NCI-H460 (cell line): ENCODE results near the gene RFX4. TPM values are rescaled to one million over a fixed set of nuclear protein-coding genes. Genes with fewer than 3 reads are reported as not detected.
"Not testable (repeated sequence)": the region's sequence is repeated elsewhere in the genome, so short reads cannot be mapped to it uniquely, and the experiment has no call there.

Experiments used
- DNase-seq: peaks from one replicate; pipeline ENCODE4 v3.0.0-alpha.2; 2016; ENCODE audit warnings: low read depth; ENCODE audit errors: extremely low read depth
- total RNA-seq: library from RNA; depleted of rRNA; stranded (reverse); fragments of >200 nt; shearing (Covaris generic); gene quantifications from 2 replicates; pipeline ENCODE4 v1.2.3, GENCODE V29; 2014

The RFX4 gene
- total RNA-seq, 1 experiment from 2014 or later = not detected

DNA sequence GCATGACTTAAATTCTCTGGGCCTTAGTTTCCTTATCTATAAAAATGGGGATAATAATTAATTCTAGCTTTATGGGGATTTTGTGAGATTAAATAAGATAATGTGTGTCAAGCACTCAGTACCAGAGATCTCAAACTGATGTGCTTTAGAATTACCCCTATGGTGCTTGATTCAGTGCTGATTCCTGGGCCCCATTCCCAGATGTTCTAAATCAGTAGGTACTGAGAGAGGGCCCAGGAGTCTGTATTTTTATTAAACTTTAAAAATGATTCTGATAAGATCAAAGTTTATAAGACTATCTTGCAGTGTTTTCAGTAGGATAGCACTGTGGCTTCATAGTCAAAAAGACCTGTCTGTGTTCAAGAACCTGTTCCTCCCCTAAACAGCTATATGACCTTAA lies 102.6 kb downstream of the RFX4 start:
- no peak for DNase-seq

DNA sequence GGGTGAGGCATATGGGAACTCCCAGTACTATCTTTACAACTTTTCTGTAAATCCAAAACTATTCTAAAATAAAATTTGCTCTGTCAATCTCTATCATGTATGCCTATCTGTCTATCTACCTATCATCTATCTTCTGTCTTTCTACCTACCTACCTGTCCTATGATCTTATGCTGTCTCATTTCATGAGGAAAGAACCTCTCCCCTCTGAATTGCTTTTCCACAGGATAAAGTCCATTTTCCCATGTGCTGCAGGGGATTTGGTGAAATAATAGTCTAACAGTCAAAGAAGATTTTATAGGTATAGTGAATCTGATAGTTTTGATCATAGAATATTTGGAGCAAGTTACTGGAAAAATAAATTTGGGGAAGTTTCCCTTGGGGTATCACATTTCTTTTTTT lies 104.9 kb downstream of the RFX4 start:
- no peak for DNase-seq

DNA sequence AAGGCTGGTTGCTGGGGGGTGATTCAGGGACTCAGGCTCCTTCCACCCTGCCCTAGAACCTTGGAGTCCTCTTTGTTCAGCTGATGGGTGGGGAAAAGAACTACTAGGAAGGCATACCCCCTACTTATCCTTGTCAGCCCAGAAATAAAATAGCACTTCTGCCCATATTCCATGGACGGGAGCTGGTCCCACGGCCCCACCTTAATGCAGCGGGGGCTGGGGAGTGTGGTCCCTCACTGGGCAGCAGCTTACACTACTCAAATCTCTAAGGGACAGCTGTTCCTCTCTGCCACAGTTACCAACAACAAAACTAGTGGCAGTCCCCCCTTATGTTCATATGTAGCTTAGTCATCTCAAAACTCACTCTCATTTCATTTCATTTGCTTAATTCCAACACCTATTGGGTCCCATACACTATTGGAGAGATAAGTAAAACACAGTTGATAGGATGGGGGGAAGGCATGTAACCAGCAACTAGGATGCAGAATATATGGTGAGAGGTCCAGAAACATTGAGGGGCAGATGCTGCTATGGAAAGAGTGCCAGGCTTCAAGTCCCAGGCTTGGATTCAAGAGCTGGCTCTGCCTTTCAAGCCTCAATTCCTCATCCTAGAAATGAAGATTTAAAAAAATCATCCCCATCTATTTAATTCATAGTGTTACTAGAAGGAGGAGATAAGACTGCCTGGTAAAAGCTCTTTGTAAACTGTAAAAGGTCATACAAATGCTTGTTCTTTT lies 107.9 kb downstream of the RFX4 start:
- no peak for DNase-seq

DNA sequence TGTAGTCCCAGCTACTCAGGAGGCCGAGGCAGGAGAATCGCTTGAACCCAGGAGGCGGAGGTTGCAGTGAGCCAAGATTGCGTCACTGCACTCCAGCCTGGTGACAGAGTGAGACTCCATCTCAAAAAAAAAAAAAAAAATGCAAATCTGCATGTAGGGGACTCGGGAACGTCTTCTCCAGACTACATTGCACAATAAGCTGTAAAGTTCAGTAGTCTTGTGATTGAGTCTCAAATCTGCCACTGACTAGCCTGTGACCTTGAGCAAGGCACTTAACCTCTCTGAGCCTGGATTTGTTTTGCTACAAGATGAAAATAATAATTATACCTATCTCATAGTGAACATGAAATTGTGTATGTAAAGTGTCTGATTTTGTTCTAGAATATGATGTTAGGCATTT lies 109.2 kb downstream of the RFX4 start:
- DNase-seq = not testable (repeated sequence)

DNA sequence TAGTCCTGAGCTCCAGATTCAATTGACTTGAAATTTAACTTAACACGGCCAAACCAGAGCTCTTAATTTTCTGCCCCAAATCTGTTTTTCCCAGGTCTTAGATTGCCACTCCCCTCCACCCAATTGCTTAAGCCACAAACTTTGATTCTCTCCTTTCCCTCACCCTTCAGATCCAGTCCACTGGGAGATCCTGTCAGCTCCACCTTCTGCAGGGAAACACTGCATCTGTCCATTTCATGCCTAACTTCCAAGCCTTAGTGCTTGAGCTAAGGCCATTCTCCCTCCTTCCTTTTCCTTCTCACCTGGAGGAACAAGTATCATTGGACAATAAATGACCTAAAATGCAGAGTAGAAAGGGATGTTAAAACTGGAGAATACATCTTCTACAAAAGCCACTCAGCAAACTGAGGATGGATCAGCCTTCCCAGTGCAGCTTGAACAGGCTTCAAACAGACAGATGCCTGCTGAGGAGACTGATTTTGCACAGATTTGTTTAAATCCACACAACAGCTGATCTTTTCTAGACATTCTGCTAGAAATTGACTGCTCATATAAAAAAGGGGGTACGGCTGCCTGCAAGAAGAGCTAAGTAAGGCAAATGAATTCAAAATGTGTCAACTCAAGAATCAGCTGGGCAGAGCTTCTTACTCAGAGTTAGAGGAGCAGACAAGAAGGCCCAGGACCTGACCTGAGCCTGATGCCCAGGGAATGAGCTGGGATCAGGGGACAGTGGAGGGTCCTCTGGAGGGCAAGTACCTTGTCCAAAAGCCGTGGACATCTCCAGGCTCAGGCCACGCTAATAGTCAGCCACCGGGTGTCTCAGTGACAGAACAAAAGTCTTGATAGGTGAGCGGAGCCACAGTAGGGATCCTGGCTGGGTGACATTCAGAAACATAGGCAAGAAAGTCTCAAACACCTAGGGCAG lies 110.4 kb downstream of the RFX4 start:
- no peak for DNase-seq

DNA sequence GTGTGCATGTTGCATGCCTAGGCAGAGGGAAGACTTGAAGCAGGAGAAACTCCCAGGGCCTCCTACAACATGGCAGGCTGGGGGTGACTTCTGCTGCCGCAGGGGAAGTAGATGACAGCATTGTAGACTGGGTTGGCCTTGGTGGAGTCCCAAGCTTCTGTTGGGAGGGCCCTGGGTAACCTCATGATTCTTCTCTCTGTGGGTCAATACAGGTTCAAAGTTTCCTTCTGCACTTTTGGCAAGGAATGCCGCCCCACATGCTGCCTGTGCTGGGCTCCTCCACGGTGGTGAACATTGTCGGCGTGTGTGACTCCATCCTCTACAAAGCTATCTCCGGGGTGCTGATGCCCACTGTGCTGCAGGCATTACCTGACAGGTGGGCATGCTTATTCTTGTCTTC lies 113.3 kb downstream of the RFX4 start:
- DNase-seq = no peak

DNA sequence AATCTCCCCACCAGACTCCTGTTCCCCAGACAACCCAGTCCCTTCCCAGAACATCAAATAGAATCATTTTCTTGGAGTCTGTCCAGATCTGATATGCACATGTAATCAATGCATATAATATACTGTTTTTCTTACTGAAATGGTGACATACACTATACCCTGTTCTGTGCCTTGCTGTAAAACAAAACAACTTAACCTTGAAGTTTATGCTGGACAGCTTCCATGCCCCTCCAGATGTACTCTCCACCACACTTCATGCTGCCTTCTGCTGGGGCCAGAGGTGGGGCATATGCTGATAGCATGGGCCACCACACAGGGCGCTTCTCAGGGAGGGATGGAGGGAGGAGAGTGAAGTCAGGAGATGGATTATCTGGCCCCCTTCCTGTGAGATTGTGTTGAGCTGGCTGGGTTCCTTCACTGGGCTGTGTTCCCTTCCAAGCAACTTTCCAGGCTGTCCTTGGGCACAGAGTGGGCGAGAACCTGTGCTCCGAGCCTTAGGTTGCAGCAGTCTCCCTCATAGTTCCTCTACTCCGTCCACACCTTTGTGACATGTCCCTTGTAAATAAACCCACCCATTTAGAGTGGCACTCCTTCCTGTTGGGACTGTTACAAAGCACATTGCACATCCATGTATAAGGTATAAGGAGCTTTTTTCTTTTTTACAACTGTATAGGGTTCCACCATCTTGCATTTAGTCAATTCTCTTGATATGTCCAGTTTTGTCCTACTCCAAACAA lies 114.0 kb downstream of the RFX4 start:
- DNase-seq = no peak

DNA sequence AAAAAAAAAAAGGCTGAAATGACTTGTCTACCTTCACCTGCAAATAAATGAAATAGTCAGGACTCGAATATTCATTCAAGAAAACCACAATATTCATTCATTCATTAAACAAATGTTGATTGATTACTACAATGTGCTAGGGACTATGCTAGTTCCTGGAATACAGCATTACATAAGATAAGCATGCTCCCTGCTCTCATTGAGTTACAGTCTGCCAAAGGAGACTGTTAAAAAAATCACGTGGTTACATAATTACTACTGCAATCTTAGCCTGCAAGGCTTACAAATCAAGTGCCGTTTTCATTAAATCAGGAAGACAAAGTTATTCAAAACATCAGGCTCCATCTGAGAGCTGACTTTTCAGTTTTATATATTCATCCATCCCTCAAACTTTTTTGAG lies 121.3 kb downstream of the RFX4 start:
- no peak for DNase-seq

DNA sequence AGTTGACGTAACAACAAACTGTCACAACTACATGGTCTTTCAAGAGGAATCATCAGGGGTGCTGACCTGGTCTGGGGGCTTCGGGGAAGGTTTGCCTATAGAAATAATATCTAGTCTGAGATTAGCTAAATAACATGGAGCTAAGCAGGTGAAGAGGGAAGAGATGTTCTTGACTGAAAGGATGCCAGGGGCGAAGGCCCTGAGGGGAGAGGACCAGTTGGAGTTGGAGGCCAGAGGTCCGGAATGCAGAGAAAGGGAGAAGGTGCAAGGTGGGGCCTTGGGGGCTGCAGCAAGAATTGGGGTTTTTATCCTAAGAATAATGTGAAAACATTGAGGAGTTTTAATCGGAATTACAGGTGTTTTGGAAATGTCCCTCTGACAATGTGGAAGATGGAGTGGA lies 123.2 kb downstream of the RFX4 start:
- no peak for DNase-seq

DNA sequence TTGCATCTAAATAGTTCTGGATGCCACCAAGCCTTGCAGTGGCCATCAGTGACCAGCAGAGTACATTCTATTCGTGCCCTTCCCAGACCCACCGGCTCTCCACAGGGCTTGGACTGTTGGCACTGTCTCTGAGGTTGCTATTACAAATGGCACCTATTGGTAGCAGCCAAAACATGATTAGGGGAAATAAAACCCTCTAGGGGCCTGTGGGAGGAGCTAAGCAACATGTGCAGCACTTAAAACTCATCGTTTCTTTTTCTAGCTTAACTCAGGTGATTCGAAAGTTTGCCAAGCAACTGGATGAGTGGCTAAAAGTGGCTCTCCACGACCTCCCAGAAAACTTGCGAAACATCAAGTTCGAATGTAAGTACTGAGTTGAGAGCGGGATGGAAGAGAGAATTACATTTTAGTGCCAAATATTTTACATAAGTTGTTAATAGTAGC lies 126.3 kb downstream of the RFX4 start:
- no peak for DNase-seq

DNA sequence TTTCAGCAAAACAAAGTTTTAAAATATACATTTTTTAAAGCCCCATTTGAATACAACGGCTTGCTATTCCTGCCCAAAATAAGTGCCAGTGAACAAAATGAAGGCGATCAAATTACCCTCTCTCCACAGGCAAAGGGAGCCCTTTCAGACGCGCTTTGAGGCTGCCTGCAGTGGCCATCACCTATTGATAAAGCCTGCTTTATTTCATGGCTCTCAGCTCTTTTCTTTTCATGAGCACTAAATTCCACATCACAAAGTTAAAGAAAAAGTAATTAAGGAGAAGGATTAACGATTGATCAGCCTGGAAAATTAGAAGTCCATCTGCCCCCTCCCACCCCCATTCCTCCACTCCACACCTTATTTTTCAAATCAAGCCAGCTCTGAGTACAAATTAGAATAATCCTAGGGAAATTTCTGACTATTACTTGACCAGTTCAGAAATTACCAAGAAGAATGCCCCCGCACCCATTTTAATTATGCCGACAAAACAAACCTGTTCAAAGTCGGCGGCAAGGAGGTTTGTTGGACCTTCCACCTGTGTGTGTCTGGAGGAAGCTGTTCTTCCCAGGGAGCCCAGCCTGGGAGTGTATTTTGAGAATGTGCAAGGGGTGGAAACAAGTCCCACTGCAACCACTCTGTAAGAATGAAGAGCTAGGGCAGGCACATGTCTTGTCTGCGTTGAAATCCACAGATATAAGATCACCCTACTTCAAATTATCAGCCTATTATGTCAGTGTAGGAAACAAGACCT lies 127.5 kb downstream of the RFX4 start:
- DNase-seq = no peak

DNA sequence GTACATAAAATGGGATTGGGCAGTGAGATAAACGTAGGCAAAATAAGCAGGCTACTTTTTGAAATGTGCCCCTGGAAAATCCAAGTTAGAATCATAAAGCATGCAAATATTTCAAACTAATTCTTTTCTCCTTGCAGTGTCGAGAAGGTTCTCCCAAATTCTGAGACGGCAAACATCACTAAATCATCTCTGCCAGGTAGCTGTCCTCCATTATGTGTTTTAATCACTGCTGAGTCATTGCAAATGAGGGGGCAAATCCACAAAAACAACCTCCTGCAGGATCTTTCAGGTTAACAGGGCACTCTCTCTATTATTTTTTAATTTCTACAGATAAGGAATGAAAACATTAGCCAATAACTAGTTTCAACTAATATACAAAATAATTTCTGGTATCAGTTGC lies 128.5 kb downstream of the RFX4 start:
- no peak for DNase-seq

DNA sequence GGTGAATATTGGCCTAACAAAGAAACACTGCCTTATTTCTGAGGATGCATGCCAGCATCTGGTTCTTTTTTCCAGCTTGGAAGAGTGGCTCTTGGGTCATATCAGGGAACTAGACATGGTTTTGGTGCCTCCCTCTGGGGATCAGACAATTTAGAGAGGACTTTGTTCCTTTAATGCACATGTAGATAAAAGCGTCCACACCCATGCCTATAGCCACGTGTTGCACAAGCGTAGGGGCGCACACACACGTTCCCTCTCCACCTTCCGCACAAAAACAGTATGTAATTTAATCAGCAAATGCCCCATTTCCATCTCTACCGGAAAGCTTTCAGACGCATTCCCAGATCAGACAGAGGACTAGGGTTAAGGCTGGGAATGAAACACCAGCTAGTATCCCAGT lies 130.0 kb downstream of the RFX4 start:
- no peak for DNase-seq

DNA sequence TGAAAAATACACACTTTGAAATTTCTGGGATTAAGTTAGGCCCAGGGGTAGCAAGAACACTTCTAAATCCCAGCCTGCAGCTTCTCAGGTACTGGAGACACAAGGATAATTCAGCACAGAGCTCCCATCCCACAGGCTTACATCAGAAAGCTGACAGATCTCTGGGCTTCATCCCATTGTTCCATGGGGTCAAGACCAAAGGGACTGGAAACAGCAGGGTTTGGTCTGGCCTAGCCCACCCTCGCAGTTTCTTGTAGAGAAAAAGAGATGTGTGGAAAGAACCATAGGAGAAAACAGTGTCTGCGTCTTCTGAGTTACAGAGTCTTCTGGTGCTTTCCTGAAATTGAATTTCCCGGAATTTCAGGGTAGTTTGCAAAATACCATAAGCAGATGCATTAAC lies 132.1 kb downstream of the RFX4 start:
- DNase-seq = no peak

DNA sequence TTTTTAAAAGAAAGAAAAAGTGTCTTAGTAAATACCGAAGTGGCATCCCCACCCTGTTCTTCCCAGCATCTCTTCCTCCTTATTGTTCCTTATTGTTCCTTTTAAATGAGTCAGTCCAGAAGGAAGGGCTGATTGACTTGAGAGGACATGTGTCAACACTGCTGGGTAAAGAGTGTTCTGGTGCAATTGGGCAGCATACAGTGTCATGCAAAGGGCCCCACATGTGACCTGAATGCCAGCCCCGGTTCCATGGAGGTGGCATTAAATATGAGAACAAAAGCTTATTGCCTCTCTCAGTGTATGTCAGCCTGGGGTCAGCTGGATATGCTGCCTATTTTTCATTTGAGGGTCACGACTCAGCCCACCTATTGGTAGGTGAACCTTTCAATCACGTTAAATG lies 132.8 kb downstream of the RFX4 start:
- no peak for DNase-seq

DNA sequence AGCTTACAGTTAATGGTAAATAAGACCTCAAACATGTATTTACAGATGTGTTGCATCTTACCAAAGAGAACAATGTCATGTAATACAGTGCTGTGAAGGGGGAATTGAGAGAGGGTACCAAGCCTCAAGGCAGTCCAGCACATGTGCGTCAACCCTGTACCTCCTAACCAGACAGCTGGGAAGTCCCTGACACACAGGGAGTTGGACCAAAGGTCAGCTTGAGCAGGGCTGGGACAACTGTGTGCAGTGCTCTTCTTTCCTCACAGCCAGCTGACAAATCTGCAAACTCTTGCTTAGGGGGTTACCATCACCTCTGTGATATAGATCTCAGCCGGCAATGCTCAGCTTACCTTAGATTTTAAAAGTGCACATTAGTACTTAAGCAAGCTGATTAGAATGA lies 134.9 kb downstream of the RFX4 start:
- DNase-seq = no peak

DNA sequence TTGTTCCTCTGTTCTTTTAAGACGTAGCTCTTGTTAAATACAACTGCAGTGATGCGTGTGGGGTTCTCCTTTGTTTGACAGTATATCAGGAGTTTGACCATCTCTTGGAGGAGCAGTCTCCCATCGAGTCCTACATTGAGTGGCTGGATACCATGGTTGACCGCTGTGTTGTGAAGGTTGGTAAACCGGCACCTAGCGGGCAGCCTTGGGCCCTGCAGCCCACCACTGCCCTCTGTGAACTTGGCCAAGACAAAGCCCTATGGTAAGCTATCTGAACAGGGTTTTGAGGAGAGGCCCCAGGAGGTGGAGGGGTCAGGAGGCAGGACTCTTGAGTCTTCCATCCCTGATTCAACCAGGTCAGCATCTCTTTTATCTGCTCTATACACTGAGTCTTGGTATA lies 137.1 kb downstream of the RFX4 start:
- DNase-seq = no peak

DNA sequence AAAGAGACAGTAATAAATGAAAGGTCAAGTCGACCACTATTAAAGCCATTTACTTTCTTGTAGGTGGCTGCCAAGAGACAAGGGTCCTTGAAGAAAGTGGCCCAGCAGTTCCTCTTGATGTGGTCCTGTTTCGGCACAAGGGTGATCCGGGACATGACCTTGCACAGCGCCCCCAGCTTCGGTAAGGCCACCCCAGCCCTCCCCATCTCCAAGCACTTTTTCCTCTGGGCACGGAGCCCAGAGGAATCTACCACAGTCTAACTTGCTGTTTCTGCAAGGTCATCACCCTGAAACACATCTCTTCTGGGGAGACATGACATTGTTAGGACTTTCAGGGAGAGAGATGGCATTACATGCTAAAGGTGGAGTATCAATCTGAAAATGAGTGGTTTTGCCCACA lies 137.9 kb downstream of the RFX4 start:
- DNase-seq = no peak

DNA sequence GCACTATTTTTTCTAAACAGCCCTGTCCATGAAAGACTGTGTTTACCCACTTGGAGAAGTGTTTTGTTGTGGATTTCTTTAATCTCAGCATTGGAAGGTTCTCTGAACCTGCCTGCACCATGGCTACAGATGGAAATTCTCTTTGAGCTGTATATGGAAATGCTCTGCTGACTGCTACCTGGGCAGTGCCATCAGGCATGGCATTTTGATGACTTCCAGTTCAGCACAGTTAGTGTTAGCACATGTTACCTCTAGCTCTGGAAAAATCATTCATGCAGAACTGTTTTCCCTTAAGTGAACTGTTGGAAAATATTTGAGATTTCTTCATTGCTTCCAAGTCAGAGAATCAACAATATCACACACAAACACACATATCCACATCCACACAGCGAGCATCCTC lies 139.1 kb downstream of the RFX4 start:
- DNase-seq = no peak

DNA sequence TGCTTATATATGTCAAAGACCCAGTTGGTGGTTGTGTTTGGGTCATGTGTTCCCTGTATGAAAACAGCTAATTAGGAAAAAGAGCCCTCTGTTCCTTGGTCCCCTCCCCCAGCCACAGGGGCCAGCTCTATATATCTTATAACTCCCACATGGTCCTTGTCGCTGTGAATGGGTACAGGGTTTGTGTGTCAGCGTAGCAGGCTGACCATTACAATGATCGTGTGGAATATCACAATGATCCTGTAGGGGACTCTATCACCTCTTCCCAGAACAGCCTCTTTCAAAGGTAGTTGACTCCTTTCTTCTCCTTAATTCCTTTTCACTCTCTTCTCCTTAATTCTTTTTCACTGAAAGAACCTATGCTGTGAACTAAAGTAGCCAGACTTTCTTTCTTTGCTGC lies 140.0 kb downstream of the RFX4 start:
- DNase-seq = no peak

DNA sequence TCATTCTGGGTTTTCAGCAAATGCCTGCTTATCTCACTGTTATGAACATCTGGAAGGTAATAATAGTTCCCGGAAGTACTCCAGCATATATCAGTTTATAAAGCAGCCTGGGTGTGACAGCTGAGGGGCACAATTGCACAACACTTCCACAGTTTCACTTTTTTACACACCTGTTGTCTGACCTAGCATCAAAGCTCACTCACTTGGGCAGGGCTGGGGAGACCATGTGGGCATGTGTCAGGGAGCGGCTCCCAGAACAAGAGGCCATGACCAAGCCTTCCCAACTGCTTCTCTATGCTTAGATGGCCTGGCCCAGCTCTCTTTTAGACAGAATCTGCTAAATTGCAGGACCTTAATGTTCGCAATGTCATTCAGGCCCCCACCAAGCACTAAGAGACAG lies 140.6 kb downstream of the RFX4 start:
- DNase-seq = no peak
